Measurements from ENCODE around the gene DCBLD1. TPM values are rescaled to one million over a fixed set of nuclear protein-coding genes. Genes with fewer than 3 reads are reported as not detected.
"Not testable (repeated sequence)": the region's sequence is repeated elsewhere in the genome, so short reads cannot be mapped to it uniquely, and the experiment has no call there.

The DCBLD1 gene
- total RNA-seq, 6 experiments from 2014 or later = 7.6 to 22.8 (median 10.8) TPM

GRCh38 chr6:117467876-117468275 is 14.6 kb upstream of the DCBLD1 start:
- H3K27ac ChIP-seq = no peak overlapping the region
- ATAC-seq (no peak), DNase-seq (no peak)
- no peaks in the 10 kb centered on the region for H3K27me3 ChIP-seq
- TF ChIP-seq POLR2A (IDR thresholded peaks at IDR 0.05) (no peak), CTCF (IDR thresholded peaks at IDR 0.05) (no peak)
- intact Hi-C loops (cut with DNase I) = no loop called here
- no peaks in the 10 kb centered on the region for H3K36me3 ChIP-seq
- H3K9me3 ChIP-seq = no peaks in the 10 kb centered on the region
- no peak overlapping the region for H3K4me3 ChIP-seq
- 56% methylated on average over 4 of the region's 4 CpGs for WGBS (ENCODE audit: insufficient coverage, low coverage, low lambda C conversion rate, missing lambda C conversion rate)
- no peaks in the 10 kb centered on the region for H3K4me1 ChIP-seq

- H3K4me3 ChIP-seq; H3K27me3 ChIP-seq; H3K27ac ChIP-seq; ATAC-seq; H3K9me3 ChIP-seq; DNase-seq; H3K4me1 ChIP-seq; H3K36me3 ChIP-seq; intact Hi-C loops (cut with DNase I): not testable (repeated sequence)
- 68% methylated on average over 4 of the region's 4 CpGs for WGBS (ENCODE audit: insufficient coverage, low coverage, low lambda C conversion rate, missing lambda C conversion rate)
Observed at GRCh38 chr6:117468527-117468926, 13.9 kb upstream of the DCBLD1 start.

- WGBS (ENCODE audit: insufficient coverage, low coverage, low lambda C conversion rate, missing lambda C conversion rate) = 36% methylated on average over 4 of the region's 4 CpGs
- no peaks in the 10 kb centered on the region for H3K36me3 ChIP-seq
- H3K9me3 ChIP-seq = no peaks in the 10 kb centered on the region
- no peaks in the 10 kb centered on the region for H3K27me3 ChIP-seq
- intact Hi-C loops (cut with DNase I) = no loop called here
- no peak overlapping the region for H3K4me3 ChIP-seq
- TF ChIP-seq POLR2A (IDR thresholded peaks at IDR 0.05) (no peak), CTCF (IDR thresholded peaks at IDR 0.05) (no peak)
- ATAC-seq = no peak
- no peaks in the 10 kb centered on the region for H3K4me1 ChIP-seq
- DNase-seq = no peak
- no peak overlapping the region for H3K27ac ChIP-seq
Observed at GRCh38 chr6:117469356-117469755, 13.1 kb upstream of the DCBLD1 start.

GRCh38 chr6:117469791-117470190 is 12.7 kb upstream of the DCBLD1 start:
- TF ChIP-seq POLR2A (IDR thresholded peaks at IDR 0.05) = no peak
- TF ChIP-seq CTCF (IDR thresholded peaks at IDR 0.05) = no peak
- H3K4me3 ChIP-seq = no peak overlapping the region
- H3K9me3 ChIP-seq = no peaks in the 10 kb centered on the region
- no peaks in the 10 kb centered on the region for H3K27me3 ChIP-seq
- intact Hi-C loops (cut with DNase I) = loop anchor here in 1 of 2 donors (10.0 kb wide), 1 partner anchor 75 kb away; no protein-coding TSS in a partner anchor
- ATAC-seq = no peak
- DNase-seq = no peak
- no peak overlapping the region for H3K27ac ChIP-seq
- H3K4me1 ChIP-seq = no peaks in the 10 kb centered on the region
- H3K36me3 ChIP-seq = no peaks in the 10 kb centered on the region
- 83% methylated on average over 1 of the region's 3 CpGs for WGBS (ENCODE audit: insufficient coverage, low coverage, low lambda C conversion rate, missing lambda C conversion rate)

- Histone ChIP-seq H3K9me3 (no peaks in the 10 kb centered on the region), H3K36me3 (no peaks in the 10 kb centered on the region), H3K27me3 (no peaks in the 10 kb centered on the region), H3K27ac (no peak overlapping the region), H3K4me3 (no peak overlapping the region), H3K4me1 (no peaks in the 10 kb centered on the region)
- no peak for DNase-seq
- 96% methylated on average over 3 of the region's 3 CpGs for WGBS (ENCODE audit: insufficient coverage, low coverage, low lambda C conversion rate, missing lambda C conversion rate)
- no peak for ATAC-seq
- no peak for TF ChIP-seq POLR2A (IDR thresholded peaks at IDR 0.05)
- TF ChIP-seq CTCF (IDR thresholded peaks at IDR 0.05) = no peak
- intact Hi-C loops (cut with DNase I) = loop anchor here in 1 of 2 donors (10.0 kb wide), 1 partner anchor 72 kb away; no protein-coding TSS in a partner anchor
Observed at GRCh38 chr6:117472667-117473066, 9.8 kb upstream of the DCBLD1 start.
